Glutamatergic neuron (in vitro differentiated cells): ENCODE measurements around the gene SDSL. TPM values are rescaled to one million over a fixed set of nuclear protein-coding genes. Genes with fewer than 3 reads are reported as not detected.

Experiments
- DNase-seq: peaks from one replicate; pipeline ENCODE4 v3.0.0; 2022
- H3K27ac Mint-ChIP-seq: one replicate; pipeline ENCODE4 v1.8.0; 2020; ENCODE audit warnings: mild to moderate bottlenecking, mixed read lengths, inconsistent platforms; ENCODE audit not compliant: unreplicated experiment
- H3K27me3 Mint-ChIP-seq: one replicate; pipeline ENCODE4 v1.8.0; 2020; ENCODE audit warnings: mild to moderate bottlenecking, moderate library complexity, mixed read lengths, inconsistent platforms; ENCODE audit not compliant: unreplicated experiment
- H3K36me3 Mint-ChIP-seq: one replicate; pipeline ENCODE4 v1.8.0; 2020; ENCODE audit warnings: mild to moderate bottlenecking, mixed read lengths, inconsistent platforms; ENCODE audit not compliant: unreplicated experiment
- H3K4me1 Mint-ChIP-seq: one replicate; pipeline ENCODE4 v1.8.0; 2020; ENCODE audit warnings: mild to moderate bottlenecking, low read depth, mixed read lengths, inconsistent platforms; ENCODE audit not compliant: unreplicated experiment
- H3K4me3 Mint-ChIP-seq: one replicate; pipeline ENCODE4 v1.8.0; 2020; ENCODE audit warnings: mild to moderate bottlenecking, mixed read lengths, inconsistent platforms; ENCODE audit not compliant: unreplicated experiment
- H3K9me3 Mint-ChIP-seq: one replicate; pipeline ENCODE4 v1.8.0; 2020; ENCODE audit warnings: mild to moderate bottlenecking, moderate library complexity, mixed read lengths, inconsistent platforms; ENCODE audit not compliant: unreplicated experiment
- total RNA-seq: library from RNA; stranded (reverse); fragmentation: NEBNext Ultra II Directional; extraction: Animal tissue kit (Norgen Biotek cat#: 25700); gene quantifications from one replicate; pipeline ENCODE4 v1.2.1, GENCODE V29; 2021; ENCODE audit not compliant: unreplicated experiment
- TF ChIP-seq, protein P1 (sequence below): fragments of 200-600 bp; sonication (generic); IDR thresholded peaks from one replicate; pipeline ENCODE4 v1.5.0; 2021; ENCODE audit not compliant: partially characterized antibody, unreplicated experiment

SDSL gene
- total RNA-seq, 1 donor from 2014 or later = 0.74 TPM

GRCh38 chr12:113453330-113453729, 31.1 kb downstream of the SDSL start:
- no peaks in the 10 kb centered on the region for H3K9me3 Mint-ChIP-seq
- H3K4me1 Mint-ChIP-seq = no peaks in the 10 kb centered on the region
- TF ChIP-seq, protein P1, sequence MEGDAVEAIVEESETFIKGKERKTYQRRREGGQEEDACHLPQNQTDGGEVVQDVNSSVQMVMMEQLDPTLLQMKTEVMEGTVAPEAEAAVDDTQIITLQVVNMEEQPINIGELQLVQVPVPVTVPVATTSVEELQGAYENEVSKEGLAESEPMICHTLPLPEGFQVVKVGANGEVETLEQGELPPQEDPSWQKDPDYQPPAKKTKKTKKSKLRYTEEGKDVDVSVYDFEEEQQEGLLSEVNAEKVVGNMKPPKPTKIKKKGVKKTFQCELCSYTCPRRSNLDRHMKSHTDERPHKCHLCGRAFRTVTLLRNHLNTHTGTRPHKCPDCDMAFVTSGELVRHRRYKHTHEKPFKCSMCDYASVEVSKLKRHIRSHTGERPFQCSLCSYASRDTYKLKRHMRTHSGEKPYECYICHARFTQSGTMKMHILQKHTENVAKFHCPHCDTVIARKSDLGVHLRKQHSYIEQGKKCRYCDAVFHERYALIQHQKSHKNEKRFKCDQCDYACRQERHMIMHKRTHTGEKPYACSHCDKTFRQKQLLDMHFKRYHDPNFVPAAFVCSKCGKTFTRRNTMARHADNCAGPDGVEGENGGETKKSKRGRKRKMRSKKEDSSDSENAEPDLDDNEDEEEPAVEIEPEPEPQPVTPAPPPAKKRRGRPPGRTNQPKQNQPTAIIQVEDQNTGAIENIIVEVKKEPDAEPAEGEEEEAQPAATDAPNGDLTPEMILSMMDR = no peak
- no peak for DNase-seq
- H3K36me3 Mint-ChIP-seq = no peaks in the 10 kb centered on the region
- H3K4me3 Mint-ChIP-seq = no peak overlapping the region
- peaks cover 2% of the 10 kb centered on the region for H3K27me3 Mint-ChIP-seq
- no peak overlapping the region for H3K27ac Mint-ChIP-seq

DNA sequence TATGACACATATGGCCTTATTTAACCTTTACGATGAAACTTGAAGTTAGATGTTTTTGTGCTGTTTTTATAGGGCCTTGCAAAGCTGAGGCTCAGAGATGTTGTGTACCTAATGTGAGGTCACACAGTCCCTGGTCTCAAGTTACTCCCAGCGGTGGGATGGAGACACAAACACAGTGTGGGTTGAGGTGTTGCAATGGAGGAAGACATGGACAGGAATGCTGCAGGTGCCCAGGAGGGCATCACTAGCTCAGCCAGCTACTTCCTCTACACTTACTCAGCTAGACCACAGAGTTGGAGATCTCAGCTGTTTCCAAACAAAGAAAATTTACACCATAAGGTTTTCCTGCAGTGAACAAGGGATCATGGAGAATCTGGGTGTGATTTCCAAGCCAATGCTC, 34.0 kb downstream of the SDSL start:
- TF ChIP-seq, protein P1 = no peak
- peaks cover 2% of the 10 kb centered on the region for H3K27me3 Mint-ChIP-seq
- DNase-seq = no peak
- H3K4me1 Mint-ChIP-seq = no peaks in the 10 kb centered on the region
- no peak overlapping the region for H3K4me3 Mint-ChIP-seq
- H3K27ac Mint-ChIP-seq = no peak overlapping the region
- H3K36me3 Mint-ChIP-seq = no peaks in the 10 kb centered on the region
- no peaks in the 10 kb centered on the region for H3K9me3 Mint-ChIP-seq

- Mint-ChIP-seq H3K4me1 (no peaks in the 10 kb centered on the region), H3K27me3 (peaks cover 5% of the 10 kb centered on the region), H3K9me3 (no peaks in the 10 kb centered on the region), H3K4me3 (no peak overlapping the region), H3K36me3 (no peaks in the 10 kb centered on the region), H3K27ac (no peak overlapping the region)
- no peak for DNase-seq
- TF ChIP-seq, protein P1 = no peak
Measured at GRCh38 chr12:113456761-113457160, 34.6 kb downstream of the SDSL start.

DNA sequence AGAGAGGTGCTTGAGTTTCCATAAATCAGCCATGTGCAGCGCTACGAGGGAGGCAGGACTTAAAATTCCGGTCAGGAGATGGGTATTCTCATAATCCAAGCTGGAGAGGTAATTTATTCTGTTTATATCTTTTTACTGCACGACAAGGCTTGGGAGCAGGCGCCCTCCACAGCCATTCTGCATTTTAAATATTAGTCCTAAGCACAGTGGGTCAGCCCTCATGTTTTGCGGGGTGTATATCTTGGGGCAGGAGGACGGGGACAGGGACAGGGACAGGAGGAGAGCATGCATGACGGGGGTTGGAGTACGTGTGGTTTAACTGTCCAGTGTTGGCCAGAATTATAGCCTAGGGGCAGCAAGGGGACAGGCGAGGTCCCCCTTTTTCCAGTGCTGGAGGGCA, 35.0 kb downstream of the SDSL start:
- H3K27ac Mint-ChIP-seq = no peak overlapping the region
- H3K9me3 Mint-ChIP-seq = no peaks in the 10 kb centered on the region
- H3K27me3 Mint-ChIP-seq = peaks cover 6% of the 10 kb centered on the region
- no peaks in the 10 kb centered on the region for H3K4me1 Mint-ChIP-seq
- no peak for DNase-seq
- no peak overlapping the region for H3K4me3 Mint-ChIP-seq
- TF ChIP-seq, protein P1 = no peak
- H3K36me3 Mint-ChIP-seq = no peaks in the 10 kb centered on the region

GRCh38 chr12:113457710-113458109, 35.5 kb downstream of the SDSL start:
- TF ChIP-seq, protein P1 = no peak
- H3K27ac Mint-ChIP-seq = no peak overlapping the region
- no peaks in the 10 kb centered on the region for H3K9me3 Mint-ChIP-seq
- no peaks in the 10 kb centered on the region for H3K36me3 Mint-ChIP-seq
- DNase-seq = no peak
- H3K4me1 Mint-ChIP-seq = no peaks in the 10 kb centered on the region
- H3K27me3 Mint-ChIP-seq = peaks cover 8% of the 10 kb centered on the region
- H3K4me3 Mint-ChIP-seq = no peak overlapping the region
